Osteocyte (in vitro differentiated cells): ENCODE data around the gene VPS26A. TPM values are rescaled to one million over a fixed set of nuclear protein-coding genes. Genes with fewer than 3 reads are reported as not detected.

Experiments
- DNase-seq: peaks from one replicate; pipeline ENCODE4 v3.0.0; 2021; ENCODE audit warnings: mixed read lengths; ENCODE audit not compliant: unreplicated experiment; ENCODE audit errors: extremely low spot score
- H3K27ac Mint-ChIP-seq: one replicate; pipeline ENCODE4 v1.8.0; 2021; ENCODE audit warnings: mild to moderate bottlenecking, mixed read lengths; ENCODE audit not compliant: unreplicated experiment
- H3K27me3 Mint-ChIP-seq: one replicate; pipeline ENCODE4 v1.8.0; 2021; ENCODE audit warnings: mixed read lengths; ENCODE audit not compliant: unreplicated experiment
- H3K36me3 Mint-ChIP-seq: one replicate; pipeline ENCODE4 v1.8.0; 2021; ENCODE audit warnings: mixed read lengths; ENCODE audit not compliant: unreplicated experiment
- H3K4me1 Mint-ChIP-seq: one replicate; pipeline ENCODE4 v1.8.0; 2021; ENCODE audit warnings: mixed read lengths; ENCODE audit not compliant: unreplicated experiment
- H3K4me3 Mint-ChIP-seq: one replicate; pipeline ENCODE4 v1.8.0; 2021; ENCODE audit warnings: mild to moderate bottlenecking, moderate library complexity, mixed read lengths; ENCODE audit not compliant: unreplicated experiment
- H3K9me3 Mint-ChIP-seq: one replicate; pipeline ENCODE4 v1.8.0; 2021; ENCODE audit warnings: mixed read lengths; ENCODE audit not compliant: unreplicated experiment
- CTCF ChIP-seq: fragments of 200-600 bp; sonication (generic); IDR thresholded peaks from 2 replicates; pipeline ENCODE4 v1.5.0; 2021; ENCODE audit warnings: antibody characterized with exemption, mild to moderate bottlenecking, moderate library complexity
- total RNA-seq: library from RNA; stranded (reverse); gene quantifications from 2 replicates; pipeline ENCODE4 v1.2.1, GENCODE V29; 2021

Gene VPS26A
- total RNA-seq, 1 donor from 2014 or later, result 59.4 TPM

- Mint-ChIP-seq H3K9me3 (no peaks in the 10 kb centered on the region), H3K27ac (peak overlapping the region; percentile 96), H3K27me3 (no peaks in the 10 kb centered on the region), H3K36me3 (no peaks in the 10 kb centered on the region), H3K4me1 (peaks cover 65% of the 10 kb centered on the region), H3K4me3 (no peak overlapping the region)
- TF ChIP-seq CTCF, result no peak
- DNase-seq, result no peak
Measured at GRCh38 chr10:69089638-69090599, 34.1 kb upstream of the VPS26A start.

GRCh38 chr10:69090685-69091084, 33.3 kb upstream of the VPS26A start:
- no peak overlapping the region for H3K4me3 Mint-ChIP-seq

GRCh38 chr10:69091143-69091651, 32.8 kb upstream of the VPS26A start:
- Mint-ChIP-seq H3K36me3 (no peaks in the 10 kb centered on the region), H3K9me3 (no peaks in the 10 kb centered on the region), H3K27me3 (no peaks in the 10 kb centered on the region), H3K27ac (peak overlapping the region; percentile 96), H3K4me3 (peak overlapping the region; percentile 20), H3K4me1 (peaks cover 57% of the 10 kb centered on the region)
- no peak for DNase-seq
- no peak for TF ChIP-seq CTCF

More at GRCh38 chr10:69090685-69091084, 33.3 kb upstream of the VPS26A start:
- peaks cover 62% of the 10 kb centered on the region for H3K4me1 Mint-ChIP-seq
- no peaks in the 10 kb centered on the region for H3K36me3 Mint-ChIP-seq
- no peak for TF ChIP-seq CTCF
- H3K27me3 Mint-ChIP-seq, result no peaks in the 10 kb centered on the region
- H3K27ac Mint-ChIP-seq, result peak overlapping the region; percentile 96
- no peaks in the 10 kb centered on the region for H3K9me3 Mint-ChIP-seq
- DNase-seq, result no peak

GRCh38 chr10:69092959-69093850, 30.8 kb upstream of the VPS26A start:
- Mint-ChIP-seq H3K9me3 (no peaks in the 10 kb centered on the region), H3K4me1 (peaks cover 43% of the 10 kb centered on the region), H3K36me3 (no peaks in the 10 kb centered on the region), H3K27ac (peak overlapping the region; percentile 80), H3K4me3 (peak overlapping the region; percentile 10), H3K27me3 (no peaks in the 10 kb centered on the region)
- peak; percentile 87 for TF ChIP-seq CTCF
- DNase-seq, result peak; percentile 89
